Peyer's patch (tissue), 4 donors: ENCODE data around the gene H6PD.

ENCODE experiments used
- POLR2A ChIP-seq, 2 donors: fragments of 450-650 bp; IDR thresholded peaks; one replicate each; pipeline ENCODE4 v1.5.1; 2017; ENCODE audit warnings: antibody characterized with exemption in 2 of 2, mild to moderate bottlenecking in 2 of 2, moderate library complexity in 2 of 2
- TF ChIP-seq, protein P1 (sequence below), 6 experiments: fragments of 450-650 bp in 4 of 6; fragments of 200-600 bp in 2 of 6; sonication (generic) in 1 of 6; IDR thresholded peaks; one replicate each; pipeline ENCODE4 v1.5.1; 2017 to 2019; ENCODE audit warnings: antibody characterized with exemption in 6 of 6, mild to moderate bottlenecking in 3 of 6, moderate library complexity in 1 of 6

DNA sequence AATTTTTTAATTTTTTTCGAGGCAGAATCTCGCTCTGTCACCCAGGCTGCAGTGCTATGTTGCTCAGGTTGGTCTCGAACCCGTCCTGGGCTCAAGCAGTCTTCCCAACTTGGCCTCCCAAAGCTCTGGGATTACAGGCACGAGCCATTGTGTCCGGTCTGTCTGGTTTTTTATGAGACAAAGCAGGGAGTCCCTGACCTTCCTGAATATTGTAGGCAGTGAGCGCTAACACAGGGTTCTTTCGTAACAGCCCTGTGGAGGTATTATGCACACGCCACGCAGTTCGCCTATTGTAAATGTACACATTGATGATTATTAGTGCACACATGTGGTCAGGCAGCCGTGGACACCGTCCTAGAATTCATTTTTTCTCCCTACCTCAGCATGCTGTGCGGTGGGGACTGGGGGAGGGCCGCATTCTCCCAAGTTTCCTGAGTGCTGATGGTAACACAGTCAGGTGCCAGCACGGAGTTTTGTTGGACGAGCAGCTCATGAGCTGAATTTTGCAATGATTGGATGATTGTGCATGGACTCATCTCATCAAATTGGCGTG lies 77.7 kb downstream of the H6PD start:
- TF ChIP-seq, protein P1, sequence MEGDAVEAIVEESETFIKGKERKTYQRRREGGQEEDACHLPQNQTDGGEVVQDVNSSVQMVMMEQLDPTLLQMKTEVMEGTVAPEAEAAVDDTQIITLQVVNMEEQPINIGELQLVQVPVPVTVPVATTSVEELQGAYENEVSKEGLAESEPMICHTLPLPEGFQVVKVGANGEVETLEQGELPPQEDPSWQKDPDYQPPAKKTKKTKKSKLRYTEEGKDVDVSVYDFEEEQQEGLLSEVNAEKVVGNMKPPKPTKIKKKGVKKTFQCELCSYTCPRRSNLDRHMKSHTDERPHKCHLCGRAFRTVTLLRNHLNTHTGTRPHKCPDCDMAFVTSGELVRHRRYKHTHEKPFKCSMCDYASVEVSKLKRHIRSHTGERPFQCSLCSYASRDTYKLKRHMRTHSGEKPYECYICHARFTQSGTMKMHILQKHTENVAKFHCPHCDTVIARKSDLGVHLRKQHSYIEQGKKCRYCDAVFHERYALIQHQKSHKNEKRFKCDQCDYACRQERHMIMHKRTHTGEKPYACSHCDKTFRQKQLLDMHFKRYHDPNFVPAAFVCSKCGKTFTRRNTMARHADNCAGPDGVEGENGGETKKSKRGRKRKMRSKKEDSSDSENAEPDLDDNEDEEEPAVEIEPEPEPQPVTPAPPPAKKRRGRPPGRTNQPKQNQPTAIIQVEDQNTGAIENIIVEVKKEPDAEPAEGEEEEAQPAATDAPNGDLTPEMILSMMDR (IDR thresholded peaks at IDR 0.05): no peak
- no peak for TF ChIP-seq POLR2A (IDR thresholded peaks at IDR 0.05)
